HT-29 (cell line): Measurements from ENCODE around the gene DUSP9. TPM values are rescaled to one million over a fixed set of nuclear protein-coding genes. Genes with fewer than 3 reads are reported as not detected.
"Not testable (repeated sequence)": the region's sequence is repeated elsewhere in the genome, so short reads cannot be mapped to it uniquely, and the experiment has no call there.

Experiments used
- DNase-seq: peaks from one replicate; pipeline ENCODE4 v3.0.0-alpha.2; 2015; ENCODE audit warnings: low spot score
- total RNA-seq: library from RNA; depleted of rRNA; stranded (reverse); fragments of >200 nt; shearing (Covaris generic); gene quantifications from 2 replicates; pipeline ENCODE4 v1.2.3, GENCODE V29; 2014

The DUSP9 gene
- total RNA-seq, 1 experiment from 2014 or later, result not detected

- no peak for DNase-seq
These were observed 24.0 kb downstream of the DUSP9 start for GRCh38 chrX:153670748-153671588.

- no peak for DNase-seq
These were observed 24.9 kb downstream of the DUSP9 start for GRCh38 chrX:153671589-153672530.

- DNase-seq, result no peak
These were observed 25.8 kb downstream of the DUSP9 start for GRCh38 chrX:153672531-153673427.

GRCh38 chrX:153673428-153674218 is 26.6 kb downstream of the DUSP9 start, which contains the start of gene PNCK:
Gene PNCK, minus strand, starts transcription at chrX:153673813. Its CDS starts 737 bp downstream, at chrX:153673076.
- no peak for DNase-seq

GRCh38 chrX:153674219-153674851 is 27.3 kb downstream of the DUSP9 start:
- no peak for DNase-seq

GRCh38 chrX:153681175-153681574 is 34.2 kb downstream of the DUSP9 start:
- DNase-seq, result no peak

- not testable (repeated sequence) for DNase-seq
These were observed 36.5 kb downstream of the DUSP9 start for GRCh38 chrX:153683486-153683885.

- no peak for DNase-seq
These were observed 37.6 kb downstream of the DUSP9 start for GRCh38 chrX:153684467-153685155.

GRCh38 chrX:153685156-153685536 is 38.1 kb downstream of the DUSP9 start:
- no peak for DNase-seq

- DNase-seq, result no peak
These were observed 39.0 kb downstream of the DUSP9 start for GRCh38 chrX:153685751-153686696.

GRCh38 chrX:153686711-153687110 is 39.7 kb downstream of the DUSP9 start:
- DNase-seq, result no peak

- DNase-seq, result peak; percentile 61
These were observed 40.4 kb downstream of the DUSP9 start, which contains the start of gene SLC6A8 for GRCh38 chrX:153687121-153688039. Gene SLC6A8, plus strand, starts transcription at chrX:153687926. Its CDS starts 649 bp downstream, at chrX:153688575.

- DNase-seq, result no peak
These were observed 41.1 kb downstream of the DUSP9 start for GRCh38 chrX:153688071-153688470.

- DNase-seq, result no peak
These were observed 41.5 kb downstream of the DUSP9 start for GRCh38 chrX:153688506-153688905.

GRCh38 chrX:153688911-153689590 is 42.0 kb downstream of the DUSP9 start:
- peak; percentile 69 for DNase-seq
